C4-2B (cell line): Measurements from ENCODE around the gene DCLK2.

Experiments used
- ZFX ChIP-seq: fragments of 450-650 bp; IDR thresholded peaks from 2 replicates; pipeline ENCODE4 v1.6.1; 2017
- TF ChIP-seq, protein P1 (sequence below): fragments of 450-650 bp; conservative IDR thresholded peaks from 2 replicates; pipeline ENCODE4 v1.5.1; 2017; ENCODE audit warnings: mild to moderate bottlenecking

DNA sequence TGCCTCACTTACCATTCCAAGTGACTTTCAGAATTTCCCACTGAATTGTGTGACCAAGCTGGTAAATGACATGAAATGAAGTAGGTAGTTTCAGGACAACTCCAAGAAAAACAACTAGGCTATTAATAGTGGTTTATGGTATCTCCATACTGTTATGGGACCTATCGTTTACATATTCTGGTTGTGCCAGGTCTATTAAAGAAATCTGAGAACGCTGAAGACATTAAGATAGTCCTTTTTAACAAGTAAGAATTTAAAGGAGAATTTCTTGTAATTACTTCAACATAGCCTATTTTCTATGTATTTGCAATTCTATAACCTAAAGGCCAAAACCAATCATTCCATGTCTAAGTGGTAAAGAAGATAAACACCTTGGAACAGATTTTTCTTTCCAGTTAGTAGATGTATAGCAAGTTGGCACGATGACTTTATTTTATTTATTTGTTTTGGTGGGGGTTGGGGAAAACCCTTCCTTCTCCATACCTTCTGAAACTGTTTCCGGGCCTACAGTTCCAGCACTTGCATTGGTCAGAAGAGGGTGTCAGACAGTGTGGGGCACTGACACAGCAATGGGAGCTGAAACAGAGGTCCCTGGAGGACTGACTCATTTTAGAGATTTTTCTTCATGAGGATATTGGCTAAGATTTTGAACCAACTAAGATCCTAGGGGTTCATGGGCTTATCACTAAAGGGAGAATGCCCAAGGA is 7.6 kb upstream of the DCLK2 start:
- TF ChIP-seq, protein P1, sequence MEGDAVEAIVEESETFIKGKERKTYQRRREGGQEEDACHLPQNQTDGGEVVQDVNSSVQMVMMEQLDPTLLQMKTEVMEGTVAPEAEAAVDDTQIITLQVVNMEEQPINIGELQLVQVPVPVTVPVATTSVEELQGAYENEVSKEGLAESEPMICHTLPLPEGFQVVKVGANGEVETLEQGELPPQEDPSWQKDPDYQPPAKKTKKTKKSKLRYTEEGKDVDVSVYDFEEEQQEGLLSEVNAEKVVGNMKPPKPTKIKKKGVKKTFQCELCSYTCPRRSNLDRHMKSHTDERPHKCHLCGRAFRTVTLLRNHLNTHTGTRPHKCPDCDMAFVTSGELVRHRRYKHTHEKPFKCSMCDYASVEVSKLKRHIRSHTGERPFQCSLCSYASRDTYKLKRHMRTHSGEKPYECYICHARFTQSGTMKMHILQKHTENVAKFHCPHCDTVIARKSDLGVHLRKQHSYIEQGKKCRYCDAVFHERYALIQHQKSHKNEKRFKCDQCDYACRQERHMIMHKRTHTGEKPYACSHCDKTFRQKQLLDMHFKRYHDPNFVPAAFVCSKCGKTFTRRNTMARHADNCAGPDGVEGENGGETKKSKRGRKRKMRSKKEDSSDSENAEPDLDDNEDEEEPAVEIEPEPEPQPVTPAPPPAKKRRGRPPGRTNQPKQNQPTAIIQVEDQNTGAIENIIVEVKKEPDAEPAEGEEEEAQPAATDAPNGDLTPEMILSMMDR: no peak
- TF ChIP-seq ZFX: no peak
